ENCODE measurements around the gene IMPACT. TPM values are rescaled to one million over a fixed set of nuclear protein-coding genes. Genes with fewer than 3 reads are reported as not detected.
A peak's percentile ranks its signal among the peaks of the same experiment; 100 is the strongest.

IMPACT gene
- polyA plus RNA-seq, 3 donors from 2014 or later, result 9.3 to 12.9 (median 11.1) TPM

DNA sequence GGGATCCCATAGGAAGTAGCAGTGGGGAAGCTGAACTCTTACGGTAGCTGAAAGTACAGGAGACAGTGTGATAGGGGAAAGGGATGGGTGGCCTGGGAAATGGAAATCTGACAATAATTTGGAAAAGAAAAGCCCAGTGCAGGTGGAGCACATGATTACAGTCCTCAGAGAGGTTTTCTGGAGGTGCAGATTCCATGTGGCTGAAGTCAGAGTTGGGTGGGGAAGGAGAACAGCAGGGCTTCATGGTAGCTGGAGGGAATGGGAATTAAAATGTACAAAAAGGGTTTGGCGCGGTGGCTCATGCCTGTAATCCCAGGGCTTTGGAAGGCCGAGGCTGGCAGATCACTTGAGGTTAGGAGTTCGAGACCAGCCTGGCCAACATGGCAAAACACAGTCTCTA, 46.1 kb downstream of the IMPACT start:
- Mint-ChIP-seq H3K27ac (no peak overlapping the region), H3K36me3 (no peaks in the 10 kb centered on the region), H3K9me3 (no peaks in the 10 kb centered on the region), H3K4me1 (no peaks in the 10 kb centered on the region), H3K27me3 (ENCODE audit: low read depth in 3 of 3) (peaks cover 1 to 2% (median 2%) of the 10 kb centered on the region in 3 donors), H3K4me3 (no peak overlapping the region)
- no peak for DNase-seq

DNA sequence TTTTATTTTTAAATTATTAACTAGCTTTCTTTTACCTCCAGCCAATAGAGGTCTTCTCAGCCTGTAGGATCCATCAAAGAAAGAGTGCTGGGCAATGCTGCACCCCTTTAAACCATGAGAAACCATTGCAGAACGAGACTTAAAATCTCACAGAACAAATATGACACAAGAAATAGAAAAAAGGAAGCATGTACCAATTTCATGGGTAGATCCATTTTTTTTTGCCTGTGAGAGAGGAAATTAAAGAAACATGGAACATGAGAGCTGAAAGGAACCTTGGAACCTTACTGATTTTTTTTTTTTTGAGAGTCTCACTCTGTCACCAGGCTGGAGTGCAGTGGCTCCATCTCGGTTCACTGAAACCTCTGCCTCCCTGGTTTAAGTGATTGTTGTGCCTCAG, 47.9 kb downstream of the IMPACT start:
- H3K4me1 Mint-ChIP-seq, result no peaks in the 10 kb centered on the region
- no peak for DNase-seq
- H3K27me3 Mint-ChIP-seq (ENCODE audit: low read depth in 3 of 3), result peaks cover 1 to 2% (median 2%) of the 10 kb centered on the region in 3 donors
- H3K4me3 Mint-ChIP-seq, result no peak overlapping the region
- no peak overlapping the region for H3K27ac Mint-ChIP-seq
- H3K36me3 Mint-ChIP-seq, result no peaks in the 10 kb centered on the region
- H3K9me3 Mint-ChIP-seq, result no peaks in the 10 kb centered on the region

DNA sequence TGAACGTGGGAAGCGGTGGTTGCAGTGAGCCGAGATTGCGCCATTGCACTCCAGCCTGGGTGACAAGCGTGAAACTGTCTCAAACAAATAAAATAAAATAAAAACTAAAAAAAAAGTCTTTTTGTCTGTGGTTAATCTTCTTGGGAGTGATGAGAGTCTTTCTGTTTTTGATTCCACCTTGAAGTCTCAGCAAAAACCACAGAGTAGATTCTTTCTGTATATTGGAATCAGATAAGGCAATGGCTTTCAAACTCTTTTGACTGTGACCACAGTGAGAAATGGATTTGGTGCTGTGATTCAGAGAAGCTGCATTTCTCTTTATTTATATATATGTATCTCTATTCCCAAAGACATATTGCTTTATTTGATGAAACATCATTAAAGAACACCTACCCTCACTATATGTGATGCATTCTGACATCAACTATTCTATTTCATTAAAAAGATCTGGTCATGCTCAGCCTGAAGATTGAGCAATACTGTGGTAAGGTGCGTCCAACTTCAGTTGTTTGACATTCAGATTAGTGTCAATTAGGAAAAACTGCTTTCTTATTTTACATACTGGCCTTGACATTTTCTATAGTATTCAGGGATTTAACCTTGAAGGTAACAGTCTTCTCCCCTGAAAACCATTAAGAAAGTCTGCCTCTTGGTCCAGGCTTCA, 49.6 kb downstream of the IMPACT start:
- H3K27me3 Mint-ChIP-seq (ENCODE audit: low read depth in 3 of 3), result peaks cover 0 to 5% (median 4%) of the 10 kb centered on the region in 3 donors
- H3K4me3 Mint-ChIP-seq, result no peak overlapping the region
- no peaks in the 10 kb centered on the region for H3K4me1 Mint-ChIP-seq
- H3K9me3 Mint-ChIP-seq, result no peaks in the 10 kb centered on the region
- H3K36me3 Mint-ChIP-seq, result peaks cover 0 to 3% (median 0%) of the 10 kb centered on the region in 3 donors
- no peak overlapping the region for H3K27ac Mint-ChIP-seq
- no peak for DNase-seq

DNA sequence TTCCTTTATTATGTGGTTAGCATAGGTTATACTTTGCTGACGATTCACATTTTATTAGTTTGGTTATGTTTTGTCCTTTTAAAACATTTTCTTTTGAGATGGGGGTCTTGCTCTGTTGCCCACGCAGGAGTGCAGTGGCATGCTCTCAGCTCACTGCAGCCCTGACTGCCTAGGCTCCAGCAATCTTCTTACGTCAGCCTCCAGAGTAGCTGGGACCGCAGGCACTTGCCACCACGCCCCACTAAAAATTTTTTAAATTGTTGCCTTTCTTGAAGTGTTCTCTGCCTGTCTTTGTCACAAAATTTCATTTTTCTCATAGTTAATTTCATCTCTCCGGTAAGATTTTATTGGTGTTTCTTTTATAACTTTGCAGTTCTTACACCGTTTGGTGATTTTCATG, 52.9 kb downstream of the IMPACT start:
- Mint-ChIP-seq H3K4me3 (no peak overlapping the region), H3K9me3 (no peaks in the 10 kb centered on the region), H3K4me1 (no peaks in the 10 kb centered on the region), H3K27me3 (ENCODE audit: low read depth in 3 of 3) (peaks cover 0 to 4% (median 4%) of the 10 kb centered on the region in 3 donors), H3K36me3 (peaks cover 0 to 3% (median 0%) of the 10 kb centered on the region in 3 donors), H3K27ac (no peak overlapping the region)
- DNase-seq, result no peak

DNA sequence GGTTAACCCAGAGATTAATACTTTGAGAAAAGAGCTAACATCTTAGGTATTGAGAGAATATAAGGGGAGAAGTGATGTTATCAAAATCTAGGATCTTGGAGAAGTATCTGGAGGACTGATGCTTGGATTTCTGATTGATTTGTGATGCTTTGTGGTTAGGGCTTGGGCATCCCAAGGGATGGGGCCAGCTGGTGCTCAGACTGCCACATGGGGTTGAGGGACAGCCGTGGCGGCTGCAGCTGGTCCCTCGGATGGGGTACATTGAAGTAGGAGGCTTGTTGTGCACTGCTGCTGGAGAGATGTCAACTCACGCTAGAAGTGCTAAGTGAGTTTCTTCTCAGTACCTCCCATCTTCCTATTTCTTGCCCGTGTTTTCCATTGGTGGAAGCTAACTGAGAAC, 56.4 kb downstream of the IMPACT start:
- DNase-seq, result no peak
- H3K4me1 Mint-ChIP-seq, result no peaks in the 10 kb centered on the region
- no peak overlapping the region for H3K27ac Mint-ChIP-seq
- H3K4me3 Mint-ChIP-seq, result no peak overlapping the region
- H3K36me3 Mint-ChIP-seq, result peaks cover 0 to 3% (median 0%) of the 10 kb centered on the region in 3 donors
- H3K27me3 Mint-ChIP-seq (ENCODE audit: low read depth in 3 of 3), result peaks cover 0 to 7% (median 7%) of the 10 kb centered on the region in 3 donors
- H3K9me3 Mint-ChIP-seq, result no peaks in the 10 kb centered on the region

DNA sequence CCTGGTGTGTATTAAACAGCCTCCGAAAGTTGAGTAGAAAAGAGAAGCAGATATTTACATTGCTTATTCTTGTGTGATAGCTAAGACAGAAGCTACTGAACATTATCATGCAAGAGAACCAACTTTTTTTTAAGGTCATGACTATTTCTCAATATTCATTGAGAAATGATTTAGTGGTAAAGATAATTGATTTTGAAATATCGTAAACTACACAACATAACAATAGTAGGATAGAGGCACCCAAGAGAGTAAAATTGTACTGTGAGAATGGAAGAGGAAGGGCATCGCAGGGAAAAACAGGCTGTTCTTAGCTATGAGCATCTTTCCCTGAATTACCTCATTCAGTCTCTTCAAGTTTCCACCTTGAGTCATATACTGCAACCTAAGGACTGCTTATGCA, 59.2 kb downstream of the IMPACT start:
- H3K4me1 Mint-ChIP-seq, result peaks cover 4 to 6% of the 10 kb centered on the region in 2 donors
- no peak for DNase-seq
- peaks cover 6 to 10% (median 6%) of the 10 kb centered on the region in 3 donors for H3K27me3 Mint-ChIP-seq (ENCODE audit: low read depth in 3 of 3)
- H3K9me3 Mint-ChIP-seq, result no peaks in the 10 kb centered on the region
- H3K27ac Mint-ChIP-seq, result no peak overlapping the region
- no peak overlapping the region for H3K4me3 Mint-ChIP-seq
- H3K36me3 Mint-ChIP-seq, result no peaks in the 10 kb centered on the region

DNA sequence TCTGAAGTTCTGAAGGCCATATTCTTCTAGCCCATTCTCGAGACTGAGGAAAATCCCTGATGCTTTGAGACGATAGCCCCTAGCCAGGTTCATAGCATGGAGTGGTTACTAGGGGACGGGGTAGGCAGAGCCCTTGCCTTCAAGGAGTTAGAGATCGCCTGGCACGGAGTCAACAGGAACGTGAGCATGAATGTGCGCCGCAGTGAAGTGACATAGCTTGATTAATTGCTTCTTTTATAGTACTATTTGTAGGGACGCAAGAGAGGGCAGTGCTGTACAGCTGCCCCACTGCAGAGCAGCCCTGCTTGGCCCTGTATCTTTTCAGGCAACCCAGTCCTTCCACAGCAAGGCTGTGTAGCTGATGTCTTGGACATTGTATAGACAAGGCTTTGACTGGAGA, 60.2 kb downstream of the IMPACT start:
- Mint-ChIP-seq H3K4me1 (peaks cover 6 to 9% of the 10 kb centered on the region in 2 donors), H3K27ac (no peak overlapping the region), H3K9me3 (no peaks in the 10 kb centered on the region), H3K4me3 (no peak overlapping the region), H3K36me3 (no peaks in the 10 kb centered on the region), H3K27me3 (ENCODE audit: low read depth in 3 of 3) (peaks cover 6 to 10% (median 8%) of the 10 kb centered on the region in 3 donors)
- no peak for DNase-seq

DNA sequence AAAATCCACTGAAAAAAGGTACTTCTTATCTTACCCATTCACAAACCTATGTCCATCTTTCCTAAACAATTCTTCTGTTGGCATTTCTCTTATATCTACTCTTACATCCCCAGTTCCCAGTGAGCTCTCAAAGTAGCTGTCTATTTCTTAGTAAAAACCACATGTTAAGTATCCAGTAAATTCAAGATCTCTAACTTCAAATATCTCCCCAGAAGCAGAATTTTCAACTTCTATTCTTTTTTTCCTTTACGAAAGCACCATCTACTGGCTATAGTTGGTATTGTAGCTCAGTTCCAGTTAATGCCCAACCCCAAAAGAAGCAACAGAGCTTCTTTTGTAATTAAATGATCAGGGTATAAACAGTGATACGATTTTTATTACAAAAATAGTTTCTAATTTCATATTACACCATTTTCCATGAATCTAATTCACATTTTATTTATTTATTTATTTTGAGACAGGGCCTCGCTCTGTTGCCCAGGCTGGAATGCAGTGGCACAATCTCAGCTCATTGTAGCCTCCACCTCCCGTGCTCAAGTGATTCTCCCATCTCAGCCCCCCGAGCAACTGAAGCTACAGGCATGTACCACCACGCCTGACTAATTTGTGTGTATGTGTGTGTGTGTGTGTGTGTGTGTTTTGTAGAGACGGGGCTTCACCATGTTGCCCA, 62.5 kb downstream of the IMPACT start:
- peak; percentile 22 to 34 (median 31) for DNase-seq
- Mint-ChIP-seq H3K4me3 (peak overlapping the region in 1 of 5 donors; percentile 1), H3K36me3 (no peaks in the 10 kb centered on the region), H3K27me3 (ENCODE audit: low read depth in 3 of 3) (peaks cover 8 to 22% (median 15%) of the 10 kb centered on the region in 3 donors), H3K9me3 (no peaks in the 10 kb centered on the region), H3K27ac (peak overlapping the region in 2 of 6 donors; percentile 1 to 36), H3K4me1 (peaks cover 26 to 32% of the 10 kb centered on the region in 2 donors)

DNA sequence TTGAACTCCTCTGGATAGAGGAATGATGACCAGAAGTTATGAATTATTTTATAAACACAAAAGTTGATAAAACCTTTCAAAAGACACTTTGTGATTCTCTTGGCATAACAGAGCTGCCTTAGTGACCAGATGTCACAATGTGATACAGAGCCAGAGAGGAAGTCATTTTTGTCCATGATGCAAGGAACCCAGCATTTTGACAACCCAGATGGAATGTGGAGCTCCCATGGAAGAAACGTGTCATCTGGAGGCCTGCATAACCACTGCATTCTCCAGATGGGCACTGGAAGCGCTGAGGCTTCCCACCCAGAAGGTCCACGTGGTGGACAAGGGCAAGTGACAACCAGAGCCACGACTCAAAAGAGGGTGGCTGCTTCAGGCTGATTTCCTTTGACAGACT, 64.1 kb downstream of the IMPACT start:
- peaks cover 8 to 24% (median 20%) of the 10 kb centered on the region in 3 donors for H3K27me3 Mint-ChIP-seq (ENCODE audit: low read depth in 3 of 3)
- no peak overlapping the region for H3K4me3 Mint-ChIP-seq
- peaks cover 40 to 47% of the 10 kb centered on the region in 2 donors for H3K4me1 Mint-ChIP-seq
- peaks cover 0 to 2% (median 0%) of the 10 kb centered on the region in 6 donors for H3K9me3 Mint-ChIP-seq
- no peak overlapping the region for H3K27ac Mint-ChIP-seq
- no peak for DNase-seq
- no peaks in the 10 kb centered on the region for H3K36me3 Mint-ChIP-seq

DNA sequence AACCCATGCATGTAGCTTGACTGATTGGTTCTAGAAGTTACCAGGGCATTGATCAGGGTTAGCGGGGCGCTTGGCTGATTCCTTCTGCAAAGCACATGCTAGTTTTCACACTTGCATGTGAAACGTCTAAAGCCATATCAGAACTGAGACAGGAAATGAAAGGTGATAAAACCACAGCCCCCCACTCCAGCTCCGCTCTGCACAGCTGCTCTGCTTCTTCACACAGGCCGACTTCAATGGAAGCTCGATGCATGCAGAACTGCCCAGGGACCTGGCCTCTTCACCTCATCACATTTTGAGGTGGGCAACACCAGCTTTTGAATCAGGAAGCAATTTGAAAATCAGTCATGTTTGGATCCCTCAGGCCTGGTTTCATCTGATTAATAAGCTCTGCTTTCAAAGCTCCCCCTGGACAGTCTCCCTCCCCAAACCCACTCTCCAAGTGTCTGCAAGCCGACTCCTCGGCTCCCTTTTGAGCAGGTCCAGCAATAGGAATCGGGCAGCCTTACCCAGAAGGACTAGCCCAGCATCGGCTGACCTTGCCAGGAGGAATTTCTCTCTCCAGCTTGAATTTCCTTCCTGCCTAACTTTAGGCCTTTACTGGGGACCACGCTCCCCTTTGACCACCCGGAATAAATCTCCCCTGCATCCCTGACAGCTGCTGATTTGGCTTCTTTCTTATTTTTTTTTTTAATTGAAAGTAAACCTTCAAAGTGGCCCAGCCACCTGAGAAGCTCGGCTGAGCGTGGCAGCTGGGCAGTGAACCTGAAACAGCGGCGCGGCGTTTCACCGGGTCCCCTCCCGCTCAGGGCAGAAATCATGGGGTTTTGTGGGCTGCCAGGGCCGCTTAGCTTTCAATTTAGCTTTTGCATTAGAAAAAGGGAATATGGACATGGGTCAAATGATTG, 65.7 kb downstream of the IMPACT start:
- peak; percentile 60 to 68 (median 62) for DNase-seq
- peaks cover 7 to 24% (median 17%) of the 10 kb centered on the region in 3 donors for H3K27me3 Mint-ChIP-seq (ENCODE audit: low read depth in 3 of 3)
- H3K4me1 Mint-ChIP-seq, result peaks cover 40 to 47% of the 10 kb centered on the region in 2 donors

DNA sequence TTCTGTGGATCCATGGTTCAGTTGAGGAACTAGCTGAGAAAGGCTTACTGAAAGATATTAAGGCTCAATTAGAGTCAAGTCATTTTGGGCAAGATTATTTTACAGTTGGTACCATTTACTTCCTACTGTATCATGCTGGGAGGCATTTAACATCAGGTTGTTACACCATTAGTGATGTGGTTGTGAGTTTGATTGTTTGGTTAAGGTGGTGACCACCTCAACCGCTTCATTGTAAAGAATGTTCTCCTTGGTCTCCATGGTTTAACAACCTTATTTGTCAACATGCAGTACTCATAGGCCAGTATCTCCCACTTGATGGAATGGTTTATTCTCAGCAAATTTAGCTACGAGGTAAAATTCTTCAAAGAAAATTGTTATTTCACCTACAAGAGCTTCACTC, 68.1 kb downstream of the IMPACT start:
- peaks cover 8 to 22% (median 18%) of the 10 kb centered on the region in 3 donors for H3K27me3 Mint-ChIP-seq (ENCODE audit: low read depth in 3 of 3)
- no peak overlapping the region for H3K27ac Mint-ChIP-seq
- H3K4me1 Mint-ChIP-seq, result peaks cover 35 to 41% of the 10 kb centered on the region in 2 donors
- peak; percentile 47 to 57 (median 48) for DNase-seq
- peak overlapping the region in 2 of 5 donors; percentile 33 to 36 for H3K4me3 Mint-ChIP-seq
- H3K9me3 Mint-ChIP-seq, result peaks cover 0 to 2% (median 0%) of the 10 kb centered on the region in 6 donors
- no peaks in the 10 kb centered on the region for H3K36me3 Mint-ChIP-seq

More for the DNA sequence above, 65.7 kb downstream of the IMPACT start:
- Mint-ChIP-seq H3K4me3 (peak overlapping the region; percentile 5 to 84 (median 64)), H3K9me3 (peaks cover 0 to 2% (median 0%) of the 10 kb centered on the region in 6 donors), H3K36me3 (no peaks in the 10 kb centered on the region), H3K27ac (peak overlapping the region in 4 of 6 donors; percentile 6 to 67 (median 36))

DNA sequence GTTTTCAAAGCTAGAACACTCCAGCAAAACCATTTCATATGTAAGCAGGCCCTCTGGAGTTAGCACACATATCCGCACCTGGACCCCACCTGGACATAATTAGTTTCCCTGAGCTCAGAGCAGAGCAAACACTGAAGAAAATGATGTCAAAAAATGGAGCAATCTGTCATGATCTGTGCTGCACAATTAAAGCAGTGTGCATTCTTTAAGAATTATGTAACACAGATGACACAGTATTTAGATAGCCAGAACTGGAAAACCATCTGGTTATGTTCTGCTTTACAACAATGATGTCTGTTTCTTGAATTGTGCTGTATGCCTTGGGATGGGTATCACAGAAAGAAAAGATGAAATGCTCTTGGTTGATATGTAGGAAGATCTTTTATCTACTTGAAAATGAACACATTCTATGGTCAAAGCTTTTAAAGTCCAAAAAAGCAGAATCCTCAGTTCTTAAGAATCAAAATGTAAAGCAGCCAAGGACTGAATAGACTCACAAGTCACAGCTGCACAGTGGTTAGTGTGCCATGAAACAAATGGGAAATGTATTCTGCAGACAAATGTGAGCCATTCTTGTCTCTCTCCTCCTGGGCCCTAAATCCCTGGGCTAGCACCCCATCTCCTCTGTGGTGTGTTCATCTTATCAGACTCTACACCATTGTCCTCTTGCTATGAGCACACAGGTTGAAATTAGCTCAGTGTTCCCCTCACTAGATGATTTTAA, 70.7 kb downstream of the IMPACT start:
- H3K27me3 Mint-ChIP-seq (ENCODE audit: low read depth in 3 of 3), result peaks cover 10 to 21% (median 18%) of the 10 kb centered on the region in 3 donors
- H3K36me3 Mint-ChIP-seq, result peaks cover 0 to 3% (median 0%) of the 10 kb centered on the region in 3 donors
- H3K4me3 Mint-ChIP-seq, result no peak overlapping the region
- peaks cover 28 to 33% of the 10 kb centered on the region in 2 donors for H3K4me1 Mint-ChIP-seq
- H3K27ac Mint-ChIP-seq, result no peak overlapping the region
- peaks cover 0 to 2% (median 0%) of the 10 kb centered on the region in 6 donors for H3K9me3 Mint-ChIP-seq
- no peak for DNase-seq

DNA sequence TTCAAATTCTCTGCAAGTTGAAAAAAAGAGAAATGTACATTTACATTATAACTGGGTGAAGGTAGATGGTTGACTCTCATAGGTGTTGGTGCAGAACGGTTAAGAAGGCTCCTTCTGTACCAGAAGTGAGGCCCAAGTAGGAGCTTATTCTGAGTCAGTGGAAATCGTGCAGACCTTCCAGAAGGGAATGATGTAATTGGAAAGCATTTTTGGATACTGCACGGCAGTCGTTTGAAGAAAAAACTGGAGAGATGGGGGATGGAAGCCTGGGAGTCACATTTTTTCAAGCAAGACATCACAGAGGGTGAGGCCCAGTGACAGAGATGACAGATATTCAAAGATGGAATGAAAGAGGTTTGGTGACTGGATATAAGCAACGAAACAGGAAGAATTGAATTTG, 73.3 kb downstream of the IMPACT start:
- H3K9me3 Mint-ChIP-seq, result peaks cover 0 to 2% (median 0%) of the 10 kb centered on the region in 6 donors
- no peak for DNase-seq
- peaks cover 5 to 6% of the 10 kb centered on the region in 2 donors for H3K4me1 Mint-ChIP-seq
- peaks cover 0 to 3% (median 0%) of the 10 kb centered on the region in 3 donors for H3K36me3 Mint-ChIP-seq
- no peak overlapping the region for H3K4me3 Mint-ChIP-seq
- no peak overlapping the region for H3K27ac Mint-ChIP-seq
- peaks cover 8 to 15% (median 11%) of the 10 kb centered on the region in 3 donors for H3K27me3 Mint-ChIP-seq (ENCODE audit: low read depth in 3 of 3)

Data from immature natural killer cell (primary cell).